RPMI8226 (cell line): ENCODE results near the gene ZNRF2.
A peak's percentile ranks its signal among the peaks of the same experiment; 100 is the strongest.

Source experiments
- DNase-seq: peaks from one replicate; pipeline ENCODE4 v3.0.0-alpha.2; 2015

ZNRF2 gene

GRCh38 chr7:30323006-30323355 is 38.6 kb downstream of the ZNRF2 start:
- peak; percentile 43 for DNase-seq

- peak; percentile 75 for DNase-seq
These were observed 43.4 kb downstream of the ZNRF2 start for GRCh38 chr7:30327813-30328212.

- no peak for DNase-seq
These were observed 44.0 kb downstream of the ZNRF2 start for GRCh38 chr7:30328381-30328780.

- DNase-seq = no peak
These were observed 45.3 kb downstream of the ZNRF2 start for GRCh38 chr7:30329716-30330115.

GRCh38 chr7:30330134-30331111 is 46.0 kb downstream of the ZNRF2 start:
- peak; percentile 82 for DNase-seq

GRCh38 chr7:30331338-30331737 is 46.9 kb downstream of the ZNRF2 start:
- DNase-seq = no peak

GRCh38 chr7:30332549-30332948 is 48.2 kb downstream of the ZNRF2 start:
- DNase-seq = no peak

- no peak for DNase-seq
These were observed 51.5 kb downstream of the ZNRF2 start for GRCh38 chr7:30335763-30336487.

- DNase-seq = no peak
These were observed 60.1 kb downstream of the ZNRF2 start for GRCh38 chr7:30344513-30344912.

GRCh38 chr7:30347226-30348082 is 63.1 kb downstream of the ZNRF2 start:
- DNase-seq = no peak

- DNase-seq = peak; percentile 88
These were observed 63.7 kb downstream of the ZNRF2 start for GRCh38 chr7:30348083-30348560.

GRCh38 chr7:30349170-30349569 is 64.8 kb downstream of the ZNRF2 start:
- DNase-seq = no peak

GRCh38 chr7:30349816-30350215 is 65.4 kb downstream of the ZNRF2 start:
- DNase-seq = no peak

- DNase-seq = no peak
These were observed 66.9 kb downstream of the ZNRF2 start for GRCh38 chr7:30351286-30351685.

- DNase-seq = no peak
These were observed 67.3 kb downstream of the ZNRF2 start for GRCh38 chr7:30351724-30352123.

GRCh38 chr7:30352169-30352568 is 67.8 kb downstream of the ZNRF2 start:
- no peak for DNase-seq

GRCh38 chr7:30353532-30353931 is 69.1 kb downstream of the ZNRF2 start:
- no peak for DNase-seq

- no peak for DNase-seq
These were observed 69.7 kb downstream of the ZNRF2 start for GRCh38 chr7:30353932-30354607.

- no peak for DNase-seq
These were observed 70.4 kb downstream of the ZNRF2 start for GRCh38 chr7:30354791-30355190.

GRCh38 chr7:30359957-30360356 is 75.6 kb downstream of the ZNRF2 start:
- no peak for DNase-seq

GRCh38 chr7:30363778-30364563 is 79.6 kb downstream of the ZNRF2 start:
- no peak for DNase-seq

- DNase-seq = no peak
These were observed 80.4 kb downstream of the ZNRF2 start for GRCh38 chr7:30364773-30365172.
